DOHH2 (cell line): ENCODE measurements around the gene PCBP3.

Experiments used
- H3F3A ChIP-seq: fragments of 200-600 bp; sonication (generic), shearing (Covaris generic); 2 replicates; pipeline ENCODE4 v1.6.0; 2016; ENCODE audit warnings: antibody characterized with exemption, mild to moderate bottlenecking; ENCODE audit not compliant: control insufficient read depth, insufficient read depth
- H3K27ac ChIP-seq: fragments of 200-600 bp; sonication (generic); 2 replicates; pipeline ENCODE4 v1.5.1; 2014; ENCODE audit warnings: low read depth, mild to moderate bottlenecking, low read length, moderate library complexity
- H3K27me3 ChIP-seq: fragments of 200-600 bp; sonication (generic); 2 replicates; pipeline ENCODE4 v1.6.1; 2014; ENCODE audit warnings: mild to moderate bottlenecking, low read length, mixed read lengths; ENCODE audit not compliant: control insufficient read depth
- H3K36me3 ChIP-seq: fragments of 200-600 bp; sonication (generic); 2 replicates; pipeline ENCODE4 v1.6.1; 2014; ENCODE audit warnings: mild to moderate bottlenecking, low read length, moderate library complexity, mixed read lengths; ENCODE audit not compliant: control insufficient read depth
- H3K4me1 ChIP-seq: fragments of 200-600 bp; sonication (generic); 2 replicates; pipeline ENCODE4 v1.6.1; 2014; ENCODE audit warnings: mild to moderate bottlenecking, low read length, mixed read lengths; ENCODE audit not compliant: control insufficient read depth
- H3K4me2 ChIP-seq: fragments of 200-600 bp; sonication (generic); 2 replicates; pipeline ENCODE4 v1.6.0; 2014; ENCODE audit warnings: mild to moderate bottlenecking, low read length, moderate library complexity
- H3K4me3 ChIP-seq: fragments of 200-600 bp; sonication (generic); 2 replicates; pipeline ENCODE4 v1.5.1; 2014; ENCODE audit warnings: mild to moderate bottlenecking, low read length, mixed read lengths
- H3K79me2 ChIP-seq: fragments of 200-600 bp; sonication (generic); 2 replicates; pipeline ENCODE4 v1.6.1; 2014; ENCODE audit warnings: mild to moderate bottlenecking, low read length, mixed read lengths; ENCODE audit not compliant: control insufficient read depth
- H3K9me2 ChIP-seq: fragments of 200-600 bp; sonication (generic); replicated peaks from 2 replicates; pipeline ENCODE4 v1.6.1; 2014; ENCODE audit warnings: mild to moderate bottlenecking, low read length, mixed read lengths; ENCODE audit not compliant: control insufficient read depth
- H3K9me3 ChIP-seq: fragments of 200-600 bp; sonication (generic); 2 replicates; pipeline ENCODE4 v1.6.1; 2014; ENCODE audit warnings: antibody characterized with exemption, low read length, mixed read lengths; ENCODE audit not compliant: control insufficient read depth, insufficient read depth
- H4K20me1 ChIP-seq: fragments of 200-600 bp; sonication (generic); 2 replicates; pipeline ENCODE4 v1.6.0; 2014; ENCODE audit warnings: low read depth, mild to moderate bottlenecking, antibody characterized with exemption, low read length, moderate library complexity; ENCODE audit not compliant: control insufficient read depth, insufficient read depth
- CTCF ChIP-seq: fragments of 200-600 bp; sonication (generic); IDR thresholded peaks from one replicate; pipeline ENCODE4 v1.5.1; 2014; ENCODE audit warnings: antibody characterized with exemption, mild to moderate bottlenecking, low read depth, low read length; ENCODE audit not compliant: poor library complexity, severe bottlenecking
- EZH2phosphoT487 ChIP-seq: fragments of 200-600 bp; sonication (generic); IDR thresholded peaks from 2 replicates; pipeline ENCODE4 v1.6.1; 2017; ENCODE audit warnings: borderline replicate concordance, mild to moderate bottlenecking, antibody characterized with exemption, low read length, moderate library complexity, mixed read lengths

The PCBP3 gene

GRCh38 chr21:45638707-45639106 lies 4.8 kb upstream of the PCBP3 start:
- Histone ChIP-seq H4K20me1 (no peaks in the 10 kb centered on the region), H3K9me3 (peaks cover 20% of the 10 kb centered on the region), H3F3A (peaks cover 4% of the 10 kb centered on the region; the same call in 1 of the 2 replicates), H3K4me1 (peaks cover 7% of the 10 kb centered on the region; the same call in 1 of the 2 replicates), H3K9me2 (no peaks in the 10 kb centered on the region), H3K36me3 (no peaks in the 10 kb centered on the region), H3K4me3 (no peak overlapping the region), H3K27ac (no peak overlapping the region), H3K79me2 (no peaks in the 10 kb centered on the region), H3K4me2 (no peak overlapping the region), H3K27me3 (no peaks in the 10 kb centered on the region)
- TF ChIP-seq CTCF (no peak), EZH2phosphoT487 (no peak)

GRCh38 chr21:45639206-45640000 lies 4.1 kb upstream of the PCBP3 start:
- Histone ChIP-seq H3K4me2 (no peak overlapping the region), H3K9me3 (peaks cover 20% of the 10 kb centered on the region), H3K36me3 (no peaks in the 10 kb centered on the region), H3K27me3 (no peaks in the 10 kb centered on the region), H3K9me2 (no peaks in the 10 kb centered on the region), H3K4me1 (peaks cover 7% of the 10 kb centered on the region; the same call in 1 of the 2 replicates), H3F3A (peaks cover 4% of the 10 kb centered on the region; the same call in 1 of the 2 replicates), H3K79me2 (no peaks in the 10 kb centered on the region), H3K27ac (no peak overlapping the region), H3K4me3 (no peak overlapping the region), H4K20me1 (no peaks in the 10 kb centered on the region)
- TF ChIP-seq CTCF (no peak), EZH2phosphoT487 (no peak)

- no peaks in the 10 kb centered on the region for H3K79me2 ChIP-seq
- no peak overlapping the region for H3K4me3 ChIP-seq
- TF ChIP-seq CTCF (no peak), EZH2phosphoT487 (no peak)
- H3K9me3 ChIP-seq, result peaks cover 15% of the 10 kb centered on the region
- no peak overlapping the region for H3K4me2 ChIP-seq
- peaks cover 7% of the 10 kb centered on the region; the same call in 1 of the 2 replicates for H3K4me1 ChIP-seq
- H3K27ac ChIP-seq, result no peak overlapping the region
- no peaks in the 10 kb centered on the region for H4K20me1 ChIP-seq
- H3F3A ChIP-seq, result peaks cover 3% of the 10 kb centered on the region; the same call in 1 of the 2 replicates
- H3K9me2 ChIP-seq, result no peaks in the 10 kb centered on the region
- H3K36me3 ChIP-seq, result no peaks in the 10 kb centered on the region
- H3K27me3 ChIP-seq, result no peaks in the 10 kb centered on the region
Measured at GRCh38 chr21:45640001-45640887, 3.3 kb upstream of the PCBP3 start.
